HG03139 (cell line): ENCODE data around the gene CTRB1.

Experiments
- ATAC-seq: cut with Tn5 transposase; IDR thresholded peaks from one replicate; pipeline ENCODE4 v1.9.1; 2021; ENCODE audit not compliant: unreplicated experiment

Gene CTRB1

GRCh38 chr16:75252946-75253911 is 34.4 kb downstream of the CTRB1 start:
- no peak for ATAC-seq

- no peak for ATAC-seq
These were observed 35.6 kb downstream of the CTRB1 start for GRCh38 chr16:75254359-75254837.

- ATAC-seq, result no peak
These were observed 37.3 kb downstream of the CTRB1 start for GRCh38 chr16:75256059-75256571.

- no peak for ATAC-seq
These were observed 38.0 kb downstream of the CTRB1 start for GRCh38 chr16:75256696-75257343.

- no peak for ATAC-seq
These were observed 39.4 kb downstream of the CTRB1 start for GRCh38 chr16:75257886-75258806.

- no peak for ATAC-seq
These were observed 40.0 kb downstream of the CTRB1 start for GRCh38 chr16:75258807-75259141.

- no peak for ATAC-seq
These were observed 42.2 kb downstream of the CTRB1 start for GRCh38 chr16:75260851-75261589.

GRCh38 chr16:75261590-75262078 is 42.8 kb downstream of the CTRB1 start:
- ATAC-seq, result no peak

GRCh38 chr16:75262104-75262799 is 43.5 kb downstream of the CTRB1 start:
- no peak for ATAC-seq

- ATAC-seq, result no peak
These were observed 44.0 kb downstream of the CTRB1 start for GRCh38 chr16:75262800-75263127.

- no peak for ATAC-seq
These were observed 44.6 kb downstream of the CTRB1 start for GRCh38 chr16:75263291-75263962.

- no peak for ATAC-seq
These were observed 45.2 kb downstream of the CTRB1 start for GRCh38 chr16:75263963-75264445.

GRCh38 chr16:75264457-75264998 is 45.7 kb downstream of the CTRB1 start:
- ATAC-seq, result no peak

GRCh38 chr16:75264999-75265910 is 46.5 kb downstream of the CTRB1 start:
- ATAC-seq, result peak; percentile 12

GRCh38 chr16:75265911-75266701 is 47.3 kb downstream of the CTRB1 start:
- ATAC-seq, result peak; percentile 70

GRCh38 chr16:75266738-75267630 is 48.2 kb downstream of the CTRB1 start:
- ATAC-seq, result no peak
